Inferior parietal cortex (tissue), 1 donor: ENCODE data around the gene MKLN1.
"Not testable (repeated sequence)": the region's sequence is repeated elsewhere in the genome, so short reads cannot be mapped to it uniquely, and the experiment has no call there.

Experiments
- DNase-seq: peaks from one replicate; pipeline ENCODE4 v3.0.0-alpha.2; 2016; ENCODE audit errors: extremely low spot score

The MKLN1 gene

GRCh38 chr7:131401194-131401593 is 73.5 kb downstream of the MKLN1 start:
- DNase-seq: no peak

GRCh38 chr7:131403322-131403721 is 75.6 kb downstream of the MKLN1 start:
- no peak for DNase-seq

DNA sequence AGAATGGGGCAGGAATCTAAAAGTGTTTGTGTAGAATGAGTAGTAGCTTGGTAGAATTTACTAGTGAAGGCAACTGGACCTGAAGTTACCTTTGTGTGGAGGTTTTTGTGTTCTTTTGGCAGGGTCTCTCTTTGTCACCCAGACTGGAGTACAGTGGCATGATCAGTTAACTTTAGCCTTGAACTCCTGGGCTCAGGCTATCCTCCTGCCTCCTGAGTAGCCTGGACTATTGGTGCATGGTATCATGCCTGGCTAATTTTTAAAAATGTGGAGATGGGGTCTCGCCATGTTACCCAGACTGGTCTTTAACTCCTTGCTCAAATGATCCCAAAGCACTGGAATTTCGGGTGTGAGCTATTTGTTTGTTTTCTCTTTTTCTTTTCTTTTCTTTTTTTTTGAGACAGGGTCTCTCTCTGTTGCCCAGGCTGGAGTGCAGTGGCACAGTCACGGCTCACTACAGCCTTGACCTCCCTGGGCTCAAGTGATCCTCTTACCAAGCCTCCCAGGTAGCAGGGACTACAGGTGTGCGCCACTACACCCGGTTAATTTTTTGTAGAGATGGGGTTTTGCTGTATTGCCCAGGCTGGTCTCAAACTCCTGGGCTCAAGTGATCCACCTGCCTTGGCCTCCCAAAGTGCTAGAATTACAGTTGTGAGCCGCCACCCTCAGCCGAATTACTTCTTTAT is 76.7 kb downstream of the MKLN1 start:
- DNase-seq: no peak

DNA sequence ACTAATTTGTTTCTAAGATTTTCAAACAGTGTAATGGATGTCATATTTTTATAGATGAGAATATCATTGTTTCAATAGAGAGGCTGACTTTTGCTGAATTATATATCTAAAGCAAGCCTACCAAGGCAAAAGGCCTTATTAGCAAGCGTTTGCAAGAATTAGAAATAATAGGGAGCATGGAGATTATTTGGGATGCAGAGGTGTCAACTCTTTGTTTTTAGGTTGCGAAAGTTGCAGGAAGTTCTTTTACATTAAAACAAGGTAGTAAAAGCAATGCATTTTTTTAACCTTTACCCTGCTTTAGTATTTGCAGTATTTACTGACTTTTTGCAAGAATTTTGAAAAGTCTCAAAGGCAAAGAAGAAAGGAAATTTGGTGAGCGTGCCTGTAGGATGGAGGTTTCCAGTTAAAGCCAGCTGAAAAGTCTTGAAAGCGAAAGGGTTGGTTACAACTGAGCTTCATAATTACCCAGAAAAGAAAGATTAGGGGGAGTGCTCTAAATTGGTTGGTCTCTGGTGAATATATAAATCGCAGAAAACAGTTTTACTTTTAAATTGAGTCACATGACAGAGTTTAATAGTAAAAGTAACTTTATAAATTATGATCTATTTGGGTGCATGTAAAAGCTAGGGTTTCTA is 81.6 kb downstream of the MKLN1 start:
- DNase-seq: no peak

DNA sequence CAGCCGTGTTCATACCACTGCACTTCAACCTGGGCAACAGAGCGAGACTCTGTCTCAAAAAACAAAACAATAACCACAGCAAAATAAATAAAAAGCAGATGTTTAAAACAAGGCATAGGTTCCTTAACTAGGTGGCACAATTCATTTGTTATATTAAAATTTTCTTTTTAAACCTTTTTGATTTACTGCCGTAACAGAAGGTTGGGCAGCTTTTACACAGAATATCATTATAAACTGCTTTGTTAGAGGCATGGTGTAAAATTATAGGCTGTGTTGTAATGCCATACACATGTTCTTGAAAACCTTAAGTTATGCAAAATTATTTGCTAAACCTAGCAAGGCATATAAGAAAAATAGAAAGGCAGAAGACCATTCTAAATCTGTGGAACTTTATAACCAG is 84.4 kb downstream of the MKLN1 start:
- no peak for DNase-seq

DNA sequence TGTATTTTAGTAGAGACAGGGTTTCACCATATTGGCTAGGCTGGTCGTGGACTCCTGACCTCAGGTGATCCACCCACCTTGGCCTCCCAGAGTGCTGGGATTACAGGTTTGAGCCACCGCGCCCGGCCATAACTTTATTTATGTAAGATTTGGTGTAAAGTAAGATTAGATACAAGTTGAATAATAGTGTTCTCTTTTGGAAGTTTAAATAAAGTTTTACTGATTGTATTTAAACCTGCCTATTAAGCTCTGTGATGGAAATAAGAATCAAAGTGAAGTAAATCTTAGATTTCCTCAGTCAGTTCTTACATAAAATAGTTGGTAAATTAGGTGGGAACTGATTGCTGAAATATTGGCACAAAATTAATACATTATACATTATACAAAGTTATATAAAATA is 86.0 kb downstream of the MKLN1 start:
- no peak for DNase-seq

DNA sequence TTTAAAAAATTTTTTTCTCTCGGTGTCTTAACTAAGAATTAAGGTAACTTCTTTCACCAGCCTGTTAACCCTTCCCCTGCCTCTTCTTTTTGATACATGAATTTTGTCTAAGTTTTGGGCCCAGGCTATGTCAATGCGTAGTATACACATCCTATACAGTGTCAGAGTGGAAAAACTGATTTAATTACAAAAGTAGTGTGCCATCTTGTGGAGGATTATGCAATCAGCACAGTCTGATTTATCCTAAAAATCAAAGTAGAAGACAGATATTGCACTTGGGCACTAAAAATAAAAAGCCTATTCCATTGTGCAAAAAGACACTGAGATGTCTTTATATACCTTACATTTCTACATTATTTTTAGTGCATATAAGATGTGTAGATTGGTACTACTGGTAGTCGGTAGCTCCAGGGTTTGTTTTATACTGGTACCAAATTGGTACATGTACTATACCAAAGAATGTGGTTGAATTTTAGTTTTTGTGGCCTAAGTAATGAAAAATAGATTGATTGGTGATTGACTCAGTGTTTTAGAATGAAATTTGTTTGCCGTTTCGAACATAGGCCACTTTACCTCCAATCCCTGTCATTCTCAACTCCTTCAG is 96.6 kb downstream of the MKLN1 start:
- DNase-seq: peak; percentile 86

- peak; percentile 82 for DNase-seq
Observed at GRCh38 chr7:131425992-131426391, 98.3 kb downstream of the MKLN1 start.

GRCh38 chr7:131430826-131431225 is 103.2 kb downstream of the MKLN1 start:
- DNase-seq: not testable (repeated sequence)

- peak; percentile 70 for DNase-seq
Observed at GRCh38 chr7:131431289-131431688, 103.6 kb downstream of the MKLN1 start.

DNA sequence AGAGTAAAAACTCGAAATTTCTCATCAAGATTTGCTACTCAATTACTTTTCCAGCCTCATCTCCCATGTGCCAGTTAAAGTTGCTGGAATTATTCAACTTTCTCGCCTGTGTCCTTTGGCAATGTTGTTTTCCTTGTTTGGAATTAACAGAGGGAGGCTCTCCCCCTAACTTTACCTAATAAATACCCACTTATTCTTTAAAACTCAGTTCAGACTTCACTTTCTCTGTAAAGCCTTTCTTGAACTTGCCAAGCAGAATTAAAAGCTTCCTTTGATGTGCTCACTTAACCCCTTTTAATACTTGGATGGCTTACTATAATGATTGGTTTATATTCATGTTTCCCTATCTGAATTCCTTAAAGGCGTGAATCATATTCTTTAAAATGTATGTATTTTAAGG is 104.1 kb downstream of the MKLN1 start:
- peak; percentile 23 for DNase-seq

GRCh38 chr7:131436384-131436783 is 108.7 kb downstream of the MKLN1 start:
- no peak for DNase-seq

DNA sequence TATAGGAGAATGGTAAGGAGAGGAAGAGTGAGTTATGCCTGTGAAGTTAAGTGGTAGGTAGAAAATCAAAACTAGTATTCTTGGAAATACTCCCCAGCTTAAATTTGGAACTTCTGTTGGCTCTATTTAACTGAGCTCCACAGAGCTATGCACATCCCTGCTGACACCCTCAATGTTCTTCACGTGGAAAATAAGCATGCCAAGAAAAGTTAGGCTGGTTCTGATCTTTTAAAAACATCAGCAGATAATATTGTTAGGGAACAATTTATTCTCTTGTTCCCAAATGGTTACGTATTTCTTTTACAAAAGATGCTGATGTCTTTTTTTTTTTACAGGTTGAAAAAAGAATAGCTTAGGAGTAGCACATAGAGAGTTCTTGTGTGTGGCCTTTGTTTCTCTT is 111.3 kb downstream of the MKLN1 start:
- DNase-seq: no peak

GRCh38 chr7:131443496-131443895 is 115.8 kb downstream of the MKLN1 start:
- DNase-seq: no peak

DNA sequence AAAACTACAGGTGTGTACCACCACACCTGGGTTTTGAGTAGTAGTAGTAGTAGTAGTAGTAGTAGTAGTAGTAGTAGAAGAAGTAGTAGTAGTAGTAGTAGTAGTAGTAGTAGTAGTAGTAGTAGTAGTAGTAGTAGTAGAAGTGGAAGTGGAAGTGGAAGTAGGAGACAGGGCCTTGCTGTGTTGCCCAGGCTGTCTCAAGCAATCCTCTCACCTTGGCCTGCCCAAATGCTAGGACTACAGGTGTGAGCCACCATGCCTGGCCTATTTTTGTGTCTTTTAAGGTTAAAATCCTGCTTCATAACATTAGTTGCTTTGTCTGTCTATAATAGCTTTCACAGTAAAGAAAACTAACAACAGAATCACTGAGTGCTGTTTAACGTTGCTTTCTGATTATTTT is 117.0 kb downstream of the MKLN1 start:
- no peak for DNase-seq

DNA sequence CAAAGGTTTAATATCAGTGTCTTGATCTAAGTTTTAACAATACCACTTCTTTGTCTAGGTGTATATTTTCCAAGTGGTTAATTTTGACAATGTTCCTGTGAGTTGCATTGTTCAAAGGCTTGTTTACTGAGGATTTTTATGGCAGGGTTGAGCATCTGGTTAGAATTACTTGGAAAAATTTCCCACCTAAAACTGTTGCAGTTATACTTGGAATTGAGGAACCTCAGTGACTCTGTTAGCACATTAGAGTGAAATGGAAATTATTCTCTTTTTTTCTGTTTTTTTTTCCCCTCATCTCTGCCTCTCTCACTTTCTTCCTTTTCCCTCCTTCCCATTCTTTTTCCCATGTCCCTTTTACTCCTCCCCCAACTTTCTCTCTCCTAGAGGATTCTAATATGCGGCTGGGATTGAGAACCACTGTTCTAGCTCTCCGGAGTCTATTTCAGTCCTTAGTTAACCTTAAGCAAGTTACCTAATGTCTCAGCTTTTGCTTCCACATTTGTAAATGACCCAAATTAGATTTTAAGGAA is 121.8 kb downstream of the MKLN1 start:
- DNase-seq: no peak

DNA sequence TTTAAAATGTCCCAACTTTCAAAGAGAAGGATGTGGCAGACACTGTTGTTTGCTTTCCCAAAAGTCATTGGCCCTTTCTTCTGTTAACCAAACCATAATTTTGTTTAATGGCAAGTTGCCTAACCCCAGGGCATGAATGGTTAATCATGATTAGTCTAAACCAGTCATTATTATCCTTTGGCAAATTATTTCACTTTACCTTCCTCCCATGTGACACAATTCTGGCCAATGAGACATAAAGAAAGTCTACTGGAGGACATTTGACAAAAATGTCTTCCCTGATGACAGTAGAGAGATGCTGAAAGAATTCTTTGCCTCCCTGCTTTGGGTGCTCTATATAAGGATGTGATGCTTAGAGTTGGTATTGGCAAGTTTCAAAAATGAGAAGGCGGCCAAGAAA is 126.8 kb downstream of the MKLN1 start:
- DNase-seq: no peak

- DNase-seq: no peak
Observed at GRCh38 chr7:131455001-131455400, 127.3 kb downstream of the MKLN1 start.

DNA sequence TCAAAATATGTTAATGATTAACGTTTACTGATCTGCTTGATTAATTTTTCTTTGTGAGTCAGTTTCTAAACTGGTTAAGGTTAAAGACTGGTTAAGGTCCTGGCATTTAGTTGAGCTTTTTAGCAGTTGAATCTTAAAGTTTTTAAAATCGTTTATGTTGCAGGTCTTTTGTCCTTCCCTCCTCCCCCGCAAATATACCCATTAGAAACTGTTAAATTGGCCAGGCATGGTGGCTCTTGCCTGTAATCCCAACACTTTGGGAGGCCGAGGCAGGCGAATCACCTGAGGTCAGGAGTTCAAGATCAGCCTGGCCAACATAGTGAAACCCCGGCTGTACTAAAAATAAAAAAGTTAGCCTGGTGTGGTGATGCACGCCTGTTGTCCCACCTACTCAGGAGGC is 127.9 kb downstream of the MKLN1 start:
- DNase-seq: no peak

GRCh38 chr7:131456338-131456737 is 128.7 kb downstream of the MKLN1 start:
- no peak for DNase-seq

GRCh38 chr7:131459256-131459655 is 131.6 kb downstream of the MKLN1 start:
- DNase-seq: no peak

- no peak for DNase-seq
Observed at GRCh38 chr7:131462059-131462458, 134.4 kb downstream of the MKLN1 start.

DNA sequence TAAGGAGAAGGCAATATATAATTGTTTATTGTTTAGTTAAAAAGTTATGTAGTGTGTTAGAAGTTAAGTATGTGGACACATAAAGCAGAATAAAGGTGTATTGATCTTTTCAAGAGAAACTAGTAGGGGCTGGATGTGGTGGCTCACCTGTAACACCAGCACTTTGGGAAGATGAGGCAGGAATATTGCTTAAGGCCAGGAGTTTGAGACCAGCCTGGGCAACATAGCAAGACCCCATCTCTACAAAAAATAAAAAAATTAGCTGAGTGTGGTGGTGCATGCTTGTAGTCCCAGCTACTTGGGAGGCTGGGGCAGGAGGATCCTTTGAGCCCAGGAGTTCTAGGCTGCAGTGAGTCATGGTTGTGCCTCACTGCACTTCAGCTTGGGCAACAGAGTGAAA is 135.0 kb downstream of the MKLN1 start:
- DNase-seq: not testable (repeated sequence)
